K562 (cell line): ENCODE results near the gene CEMIP. TPM values are rescaled to one million over a fixed set of nuclear protein-coding genes. Genes with fewer than 3 reads are reported as not detected.

ENCODE experiments used
- ATAC-seq: fragments of 200-7000 bp; cut with Tn5 transposase; 3 replicates; pipeline ENCODE4 v1.9.1; 2020; ENCODE audit warnings: moderate library complexity
- BruUV-seq: library from RNA; stranded (reverse); fragments of 400-500 nt; replicated peaks from 2 replicates; lab custom pipeline; 2021; lab: Mats Ljungman, UMichigan
- CTCF ChIA-PET: fragments of 300-600 bp; formaldehyde crosslinking; extraction: SDS; loops from one replicate; lab custom pipeline; 2021; ENCODE audit warnings: low intra/inter-chr PET ratio; lab: Yijun Ruan, JAX
- POLR2A ChIA-PET: fragments of 300-600, 350-650 bp; sonication (Branson Sonifier 250); formaldehyde crosslinking; extraction: SDS; loops from one replicate; lab custom pipeline; 2021; ENCODE audit warnings: antibody characterized with exemption, inconsistent platforms; lab: Yijun Ruan, JAX
- DNase-seq, 4 experiments: peaks; one replicate each; pipeline versions ENCODE4 v3.0.0 to v3.0.0-alpha.2; 2011 to 2018; ENCODE audit warnings: low spot score in 3 of 4, mixed read lengths in 3 of 4; ENCODE audit errors: extremely low read depth in 1 of 4
- FAIRE-seq: peaks from 2 replicates; lab custom pipeline; 2011; peaks lifted over from hg19 to GRCh38; lab: Jason Lieb, UNC
- H2AFZ ChIP-seq: 2 replicates; pipeline ENCODE4 v1.6.0; 2011; ENCODE audit warnings: low read depth, low read length, control low read depth, inconsistent platforms
- H3K27ac ChIP-seq: fragments of 200-600 bp; 3 replicates; pipeline ENCODE4 v1.8.0; 2011; ENCODE audit warnings: low read depth, mild to moderate bottlenecking, control low read depth, inconsistent platforms, low read length, moderate library complexity, mixed read lengths; ENCODE audit errors: extremely low read depth
- H3K27me3 ChIP-seq, 2 experiments: fragments of 300-600 bp in 1 of 2; 2 replicates in 1 of 2; 3 replicates in 1 of 2; pipeline versions ENCODE4 v1.6.0 to v1.8.0; 2011; ENCODE audit warnings: inconsistent platforms in 2 of 2, low read length in 2 of 2, mild to moderate bottlenecking in 1 of 2, mixed read lengths in 1 of 2, moderate library complexity in 1 of 2; ENCODE audit not compliant: control insufficient read depth in 2 of 2, insufficient read depth in 2 of 2
- H3K36me3 ChIP-seq: fragments of 300-600 bp; 3 replicates; pipeline ENCODE4 v1.8.0; 2011; ENCODE audit warnings: mild to moderate bottlenecking, low read length, inconsistent platforms; ENCODE audit not compliant: control insufficient read depth, insufficient read depth
- H3K4me1 ChIP-seq, 2 experiments: fragments of 200-600 bp in 1 of 2; replicated peaks in 1 of 2; 2 replicates in 1 of 2; 3 replicates in 1 of 2; pipeline versions ENCODE4 v1.5.1 to v1.8.0; 2011; ENCODE audit warnings: inconsistent platforms in 2 of 2, low read length in 2 of 2, mild to moderate bottlenecking in 1 of 2, mixed read lengths in 1 of 2, moderate library complexity in 1 of 2; ENCODE audit not compliant: control insufficient read depth in 2 of 2, insufficient read depth in 2 of 2
- H3K4me2 ChIP-seq: 2 replicates; pipeline ENCODE4 v1.6.1; 2011; ENCODE audit warnings: low read length, control low read depth, inconsistent platforms, mixed read lengths; ENCODE audit not compliant: insufficient read depth
- H3K4me3 ChIP-seq: fragments of 200-600 bp; sonication (generic), shearing (Covaris generic); 2 replicates; pipeline ENCODE4 v1.5.1; 2016; ENCODE audit warnings: control low read depth, inconsistent platforms
- H3K79me2 ChIP-seq: fragments of 200-600 bp; 3 replicates; pipeline ENCODE4 v1.8.0; 2011; ENCODE audit warnings: low read length, inconsistent platforms; ENCODE audit not compliant: control insufficient read depth, insufficient read depth
- H3K9ac ChIP-seq, 2 experiments: 2 replicates each; pipeline versions ENCODE4 v1.6.0 to v1.6.1; 2011; ENCODE audit warnings: low read depth in 2 of 2, low read length in 2 of 2, control low read depth in 1 of 2, inconsistent platforms in 1 of 2, mild to moderate bottlenecking in 1 of 2, mixed read lengths in 1 of 2; ENCODE audit not compliant: insufficient read depth in 1 of 2
- H3K9me1 ChIP-seq: one replicate; pipeline ENCODE4 v1.6.0; 2011; ENCODE audit warnings: inconsistent platforms, mild to moderate bottlenecking, low read length, moderate library complexity; ENCODE audit not compliant: control insufficient read depth, insufficient read depth
- H3K9me3 ChIP-seq: replicated peaks from 2 replicates; pipeline ENCODE4 v1.5.1; 2011; ENCODE audit warnings: low read depth, low read length, inconsistent platforms; ENCODE audit not compliant: control insufficient read depth, insufficient read depth
- H4K20me1 ChIP-seq: replicated peaks from 2 replicates; pipeline ENCODE4 v1.6.1; 2011; ENCODE audit warnings: low read length, inconsistent platforms, mixed read lengths; ENCODE audit not compliant: control insufficient read depth, insufficient read depth
- PKNOX1 ChIP-seq: fragments of 450-650 bp; IDR thresholded peaks from 2 replicates; pipeline ENCODE4 v1.6.1; 2016
- RAD51 ChIP-seq: fragments of 450-650 bp; IDR thresholded peaks from 2 replicates; pipeline ENCODE4 v1.7.1; 2016; ENCODE audit warnings: low read depth, mild to moderate bottlenecking, borderline replicate concordance
- RNF219 ChIP-seq: fragments of 250-450 bp; sonication (Bioruptor Pico); IDR thresholded peaks from 2 replicates; pipeline ENCODE4 v1.5.0; 2022; ENCODE audit warnings: mild to moderate bottlenecking
- SPI1 ChIP-seq: IDR thresholded peaks from 2 replicates; pipeline ENCODE4 v1.6.1; 2011; ENCODE audit warnings: low read depth, low read length, control low read depth, borderline replicate concordance
- USF1 ChIP-seq: sonication (generic); formaldehyde crosslinking; IDR thresholded peaks from 2 replicates; pipeline ENCODE4 v1.9.0; 2022; ENCODE audit warnings: mild to moderate bottlenecking, missing genetic modification reagents
- ZKSCAN3 ChIP-seq: fragments of 250-450 bp; sonication (Bioruptor Pico); IDR thresholded peaks from 2 replicates; pipeline ENCODE4 v1.4.0; 2020
- WGBS: fragments of 100-300 bp; shearing (Covaris generic); methylation state at CpG from one replicate; pipeline ENCODE4 v1.1.6; 2016; ENCODE audit warnings: low coverage, mixed read lengths; ENCODE audit not compliant: insufficient coverage; ENCODE audit errors: missing lambda C conversion rate; 5-methylcytosine and 5-hydroxymethylcytosine counted together
- in situ Hi-C: fragments of 300-500 bp; cut with MboI; formaldehyde crosslinking; loops from 4 replicates; pipeline ENCODE4 v1.15.0; 2018; ENCODE audit warnings: inconsistent platforms, mixed read lengths
- intact Hi-C: fragments of 100-400 bp; cut with micrococcal nuclease; formaldehyde crosslinking; loops from 2 replicates; pipeline ENCODE4 v1.14.2; 2022
- polyA plus RNA-seq, 8 experiments: library from polyadenylated mRNA; depleted of rRNA in 4 of 8; stranded (reverse) in 5 of 8; unstranded in 3 of 8; fragments of >200 nt; fragmentation: Nextera tagmentation in 2 of 8; fragmentation: Illumina TruSeq in 1 of 8; extraction: Ambion mirVana in 2 of 8; extraction: Trizol in 1 of 8; gene quantifications; 2 replicates each; pipeline versions ENCODE4 v1.2.1 to v1.2.3, GENCODE V29; 2011 to 2014; ENCODE audit warnings: inconsistent platforms in 1 of 8, missing spikeins in 1 of 8
- total RNA-seq, 7 experiments: library from RNA; depleted of rRNA in 6 of 7; stranded (reverse); fragments of >200 nt in 6 of 7; fragmentation: Illumina TruSeq in 2 of 7; extraction: Trizol in 2 of 7; gene quantifications; 2 replicates each; pipeline versions ENCODE4 v1.2.1 to v1.2.3, GENCODE V29; 2011 to 2021; ENCODE audit warnings: low replicate concordance in 1 of 7

CEMIP gene
- total and polyA plus RNA-seq, 9 of the 15 experiments (the other 6 are each of a cell fraction or from before 2014, with no cell fraction given), result 0.33 TPM; not detected in 8

- Histone ChIP-seq H3K9me1 (no peaks in the 10 kb centered on the region), H3K4me3 (no peak overlapping the region), H3K79me2 (no peaks in the 10 kb centered on the region), H4K20me1 (no peaks in the 10 kb centered on the region), H3K36me3 (no peaks in the 10 kb centered on the region), H3K4me1 (no peaks in the 10 kb centered on the region), H3K9me3 (no peaks in the 10 kb centered on the region), H3K27ac (no peak overlapping the region), H3K4me2 (no peak overlapping the region), H2AFZ (no peak overlapping the region), H3K9ac (no peak overlapping the region), H3K27me3 (peaks cover 0 to 2% of the 10 kb centered on the region in 2 experiments; a peak in 2 of 5 replicates)
- ChIA-PET POLR2A (no interaction called here), CTCF (no interaction called here)
- ATAC-seq (no peak), DNase-seq (no peak), FAIRE-seq (no peak)
- in situ Hi-C loops (no loop called here), intact Hi-C loops (no loop called here)
- BruUV-seq, result no TSS peak
- 0% methylated on average over 4 of the region's 4 CpGs for WGBS
- TF ChIP-seq ZKSCAN3 (CRISPR knock-in tag) (no peak), PKNOX1 (peak; percentile 23; the same call in 1 of the 2 replicates), USF1 (CRISPR knock-in tag) (no peak), SPI1 (peak; percentile 90), RNF219 (CRISPR knock-in tag) (no peak), RAD51 (no peak)
Measured at GRCh38 chr15:80823995-80824394, 44.8 kb downstream of the CEMIP start.
